DND-41 (cell line): ENCODE measurements around the gene GFOD1.

ENCODE experiments used
- CTCF ChIP-seq: IDR thresholded peaks from 2 replicates; pipeline ENCODE4 v1.5.1; 2012; ENCODE audit warnings: borderline replicate concordance, low read length, moderate library complexity, mild to moderate bottlenecking; ENCODE audit not compliant: poor library complexity, severe bottlenecking; ENCODE audit errors: extremely low read depth
- EZH2 ChIP-seq: IDR thresholded peaks from 3 replicates; pipeline ENCODE4 v1.6.1; 2012; ENCODE audit warnings: borderline replicate concordance, low read depth, mild to moderate bottlenecking, moderate library complexity, low read length, inconsistent platforms; ENCODE audit not compliant: severe bottlenecking

- TF ChIP-seq CTCF (no peak), EZH2 (no peak)
Observed at GRCh38 chr6:13392462-13392861, 94.9 kb downstream of the GFOD1 start.
